NCI-H69 (cell line): ENCODE measurements around the gene RNF13.
"Not testable (repeated sequence)": the region's sequence is repeated elsewhere in the genome, so short reads cannot be mapped to it uniquely, and the experiment has no call there.

Experiments
- DNase-seq: peaks from one replicate; lab custom pipeline; 2025; lab: John Stamatoyannopoulos, UW

The RNF13 gene

GRCh38 chr3:149957361-149958125 lies 144.5 kb downstream of the RNF13 start:
- DNase-seq = peak; percentile 43

GRCh38 chr3:149958171-149958796 lies 145.3 kb downstream of the RNF13 start:
- DNase-seq = no peak

- no peak for DNase-seq
These were observed 146.4 kb downstream of the RNF13 start for GRCh38 chr3:149959443-149959842.

GRCh38 chr3:149963485-149963884 lies 150.5 kb downstream of the RNF13 start:
- no peak for DNase-seq

- no peak for DNase-seq
These were observed 151.3 kb downstream of the RNF13 start for GRCh38 chr3:149964291-149964690.

- peak; percentile 12 for DNase-seq
These were observed 152.3 kb downstream of the RNF13 start for GRCh38 chr3:149965278-149965677.

GRCh38 chr3:149967086-149967685 lies 154.2 kb downstream of the RNF13 start:
- DNase-seq = peak; percentile 63

GRCh38 chr3:149968216-149968615 lies 155.2 kb downstream of the RNF13 start:
- peak; percentile 78 for DNase-seq

GRCh38 chr3:149969110-149969939 lies 156.3 kb downstream of the RNF13 start:
- DNase-seq = peak; percentile 84

- DNase-seq = peak; percentile 68
These were observed 157.1 kb downstream of the RNF13 start for GRCh38 chr3:149969940-149970715.

GRCh38 chr3:149970716-149971402 lies 157.8 kb downstream of the RNF13 start, which contains the start of gene PFN2:
PFN2 (minus strand) TSS chr3:149970895; CDS start chr3:149970856, 39 bp downstream.
- peak; percentile 93 for DNase-seq

- DNase-seq = peak; percentile 92
These were observed 158.5 kb downstream of the RNF13 start for GRCh38 chr3:149971403-149972075.

GRCh38 chr3:149975919-149976318 lies 162.9 kb downstream of the RNF13 start:
- DNase-seq = peak; percentile 10

GRCh38 chr3:149977386-149977785 lies 164.4 kb downstream of the RNF13 start:
- DNase-seq = no peak

- not testable (repeated sequence) for DNase-seq
These were observed 169.0 kb downstream of the RNF13 start for GRCh38 chr3:149981979-149982378.

- DNase-seq = not testable (repeated sequence)
These were observed 170.0 kb downstream of the RNF13 start for GRCh38 chr3:149983053-149983452.

- DNase-seq = no peak
These were observed 170.6 kb downstream of the RNF13 start for GRCh38 chr3:149983628-149984027.

- peak; percentile 5 for DNase-seq
These were observed 176.3 kb downstream of the RNF13 start for GRCh38 chr3:149989307-149989706.

GRCh38 chr3:149990423-149990948 lies 177.5 kb downstream of the RNF13 start:
- DNase-seq = no peak
